Measurements from ENCODE around the gene CLIC1. TPM values are rescaled to one million over a fixed set of nuclear protein-coding genes. Genes with fewer than 3 reads are reported as not detected.

CLIC1 gene
- total and polyA plus RNA-seq, 11 donors: 68.0 to 392 (median 124) TPM

DNA sequence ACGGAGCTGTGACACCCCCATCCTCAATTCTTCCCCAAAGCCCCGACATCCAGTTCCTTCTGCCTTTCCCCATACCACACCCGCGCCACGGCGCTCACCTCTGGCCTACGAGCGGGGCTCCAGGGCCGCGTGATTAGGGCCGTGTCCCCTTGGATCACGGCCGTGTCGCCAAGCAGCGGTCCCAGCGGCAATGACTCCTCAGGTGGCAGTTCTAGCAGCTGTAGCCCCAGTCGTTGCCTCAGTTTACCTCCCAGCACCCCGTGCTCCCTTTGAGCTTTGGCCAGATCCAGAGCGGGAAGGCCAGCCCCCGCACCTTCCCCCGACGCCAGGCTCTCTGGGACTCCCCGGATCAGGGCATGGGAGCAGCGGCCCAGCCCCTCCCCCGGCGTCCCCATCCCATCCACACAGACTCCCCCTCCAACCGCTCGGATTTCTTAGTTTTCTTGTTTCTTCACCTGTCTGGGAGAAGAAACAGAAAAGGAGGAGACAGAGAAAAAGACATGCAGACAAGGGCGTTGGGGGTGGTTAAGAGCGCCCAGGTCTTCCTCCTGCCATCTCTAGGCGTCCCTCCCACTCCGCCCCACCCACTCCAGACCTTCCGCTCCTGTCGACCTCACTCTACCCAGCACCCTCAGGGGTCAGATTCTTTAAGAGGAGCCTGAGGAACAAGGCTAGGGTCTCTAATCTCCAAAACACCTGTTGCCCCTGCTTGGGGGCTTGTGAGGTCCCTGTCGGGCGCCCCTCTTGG lies 7.4 kb downstream of the CLIC1 start, which contains the start of gene DDAH2:
DDAH2 (minus strand) TSS at position 533 of the 748 bp plus-strand sequence; CDS start at position 395, 138 bp downstream.
- no peaks in the 10 kb centered on the region for H3K9me3 ChIP-seq
- intact Hi-C loops (cut with DNase I): loop anchor here in 7 of 10 donors (2.0 to 5.0 kb wide), 5 partner anchors 26 to 103 kb away; partner anchors contain the start of genes LY6G5C (in 3 of the 7), ABHD16A (in 2 of the 7) and SAPCD1 (in 1 of the 7)
- WGBS, 4 donors: 14 to 20% (median 17%) methylated on average over 35 to 36 of the region's 36 CpGs
- H3K36me3 ChIP-seq: peaks cover 3 to 70% (median 57%) of the 10 kb centered on the region in 9 donors
- peak within 1 kb of the TSS; percentile 70 to 99 (median 97) for H3K27ac ChIP-seq
- peak; percentile 26 to 47 (median 44) for ATAC-seq
- peak in 2 of 5 donors; percentile 44 to 49 for DNase-seq
- no peaks in the 10 kb centered on the region for H3K27me3 ChIP-seq
- no peak for TF ChIP-seq POLR2A (IDR thresholded peaks at IDR 0.05)
- TF ChIP-seq, protein P1, sequence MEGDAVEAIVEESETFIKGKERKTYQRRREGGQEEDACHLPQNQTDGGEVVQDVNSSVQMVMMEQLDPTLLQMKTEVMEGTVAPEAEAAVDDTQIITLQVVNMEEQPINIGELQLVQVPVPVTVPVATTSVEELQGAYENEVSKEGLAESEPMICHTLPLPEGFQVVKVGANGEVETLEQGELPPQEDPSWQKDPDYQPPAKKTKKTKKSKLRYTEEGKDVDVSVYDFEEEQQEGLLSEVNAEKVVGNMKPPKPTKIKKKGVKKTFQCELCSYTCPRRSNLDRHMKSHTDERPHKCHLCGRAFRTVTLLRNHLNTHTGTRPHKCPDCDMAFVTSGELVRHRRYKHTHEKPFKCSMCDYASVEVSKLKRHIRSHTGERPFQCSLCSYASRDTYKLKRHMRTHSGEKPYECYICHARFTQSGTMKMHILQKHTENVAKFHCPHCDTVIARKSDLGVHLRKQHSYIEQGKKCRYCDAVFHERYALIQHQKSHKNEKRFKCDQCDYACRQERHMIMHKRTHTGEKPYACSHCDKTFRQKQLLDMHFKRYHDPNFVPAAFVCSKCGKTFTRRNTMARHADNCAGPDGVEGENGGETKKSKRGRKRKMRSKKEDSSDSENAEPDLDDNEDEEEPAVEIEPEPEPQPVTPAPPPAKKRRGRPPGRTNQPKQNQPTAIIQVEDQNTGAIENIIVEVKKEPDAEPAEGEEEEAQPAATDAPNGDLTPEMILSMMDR (IDR thresholded peaks at IDR 0.05): peak in 5 of 12 donors; percentile 60 to 81 (median 65)
- peaks cover 0 to 78% (median 27%) of the 10 kb centered on the region in 12 donors for H3K4me1 ChIP-seq
- peak within 1 kb of the TSS; percentile 52 to 95 (median 76) for H3K4me3 ChIP-seq

DNA sequence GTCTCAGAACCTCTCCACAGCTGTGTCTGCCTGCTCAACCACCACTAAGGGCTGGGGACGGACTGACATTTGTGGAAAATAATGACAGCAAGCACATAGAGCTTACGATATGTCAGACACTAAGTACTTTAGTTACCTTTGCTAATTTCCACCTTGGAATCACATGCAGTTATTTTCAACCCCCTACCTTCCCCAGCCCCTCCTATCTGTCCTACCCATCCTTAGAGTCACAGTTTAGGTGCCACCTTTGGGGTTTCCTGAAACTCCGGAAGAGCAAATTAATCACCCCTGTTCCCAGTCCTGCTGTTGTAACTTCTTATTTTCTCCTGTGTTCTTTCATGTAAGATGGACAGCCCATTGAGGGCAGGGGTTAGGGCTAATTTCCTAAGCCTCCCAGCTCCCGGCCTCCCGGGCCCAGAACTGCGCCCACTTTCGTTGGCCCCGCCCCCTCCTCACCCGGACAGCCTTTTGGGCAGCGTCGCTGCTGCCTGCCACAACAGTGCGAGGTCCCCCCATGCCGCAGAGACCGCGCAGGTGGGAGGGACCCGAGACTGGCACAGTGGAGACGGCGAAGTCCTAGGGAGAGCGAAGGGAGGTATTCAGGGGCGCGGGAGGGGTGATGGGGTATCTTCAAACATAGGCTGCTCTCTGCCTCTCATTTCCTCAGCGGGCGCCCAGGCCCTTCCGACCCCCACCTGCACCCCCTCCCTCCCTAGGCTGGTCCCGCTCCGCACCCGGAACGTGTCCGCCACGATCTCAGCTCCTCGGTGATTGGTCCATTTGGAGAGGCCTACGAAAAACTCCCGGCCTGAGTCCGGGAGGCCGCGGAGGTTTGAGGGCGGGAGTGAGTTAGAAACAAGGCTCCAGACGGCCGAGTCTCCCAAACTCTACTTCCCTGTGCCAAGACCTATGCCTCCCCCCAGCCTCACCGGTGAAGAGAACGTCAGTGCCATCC lies 8.3 kb downstream of the CLIC1 start:
- peak overlapping the region in 11 of 12 donors; percentile 63 to 95 (median 77) for H3K4me3 ChIP-seq
- DNase-seq: peak in 1 of 5 donors; percentile 68
- peaks cover 3 to 60% (median 48%) of the 10 kb centered on the region in 9 donors for H3K36me3 ChIP-seq
- H3K27ac ChIP-seq: peak overlapping the region in 11 of 12 donors; percentile 37 to 99 (median 97)
- no peaks in the 10 kb centered on the region for H3K9me3 ChIP-seq
- intact Hi-C loops (cut with DNase I): loop anchor here in 7 of 10 donors (2.0 to 5.0 kb wide), 5 partner anchors 25 to 104 kb away; partner anchors contain the start of genes LY6G5C (in 3 of the 7), ABHD16A (in 2 of the 7) and SAPCD1 (in 1 of the 7)
- H3K27me3 ChIP-seq: no peaks in the 10 kb centered on the region
- peaks cover 0 to 69% (median 23%) of the 10 kb centered on the region in 12 donors for H3K4me1 ChIP-seq
- WGBS, 4 donors: 70 to 82% (median 73%) methylated on average over 39 to 41 of the region's 41 CpGs
- no peak for ATAC-seq
- TF ChIP-seq, protein P1 (IDR thresholded peaks at IDR 0.05): no peak

DNA sequence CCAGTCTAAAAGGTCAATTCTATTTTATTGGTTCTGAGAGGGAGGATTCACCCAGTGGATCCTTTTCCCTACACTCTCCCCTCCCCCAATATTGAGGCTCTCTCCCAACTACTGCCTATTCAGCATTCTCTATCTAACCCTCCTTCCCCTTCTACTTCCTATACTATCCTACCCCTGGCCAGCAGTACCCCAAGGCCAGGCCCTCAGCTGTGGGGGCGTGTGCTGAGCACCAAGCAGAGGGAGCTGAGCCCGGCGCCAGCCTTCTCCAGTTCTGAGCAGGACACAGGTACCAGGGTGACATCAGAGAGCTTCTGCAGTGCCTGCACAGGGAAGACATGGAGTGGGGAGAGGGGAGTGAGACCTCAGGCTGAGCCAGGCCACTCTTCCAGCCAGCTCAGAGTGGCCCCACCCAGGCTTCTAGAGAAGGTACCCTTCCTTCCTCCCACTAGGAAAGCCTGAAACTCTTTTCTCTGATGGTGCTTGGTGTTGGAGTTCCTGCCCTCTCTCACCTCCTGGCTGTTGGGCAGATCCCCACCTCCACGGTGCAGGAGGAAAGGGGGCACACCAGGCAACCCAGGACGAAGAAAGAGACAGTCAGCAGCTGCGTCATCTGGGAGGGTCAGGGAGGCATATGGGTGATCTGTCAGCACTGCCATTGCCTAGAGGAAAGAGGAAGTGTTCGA lies 9.2 kb downstream of the CLIC1 start:
- Histone ChIP-seq H3K27ac (peak overlapping the region in 8 of 12 donors; percentile 33 to 99 (median 97)), H3K9me3 (no peaks in the 10 kb centered on the region), H3K27me3 (no peaks in the 10 kb centered on the region), H3K4me3 (peak overlapping the region in 3 of 12 donors; percentile 67 to 79 (median 76)), H3K4me1 (peaks cover 0 to 61% (median 22%) of the 10 kb centered on the region in 12 donors), H3K36me3 (peaks cover 0 to 52% (median 39%) of the 10 kb centered on the region in 9 donors)
- no peak for TF ChIP-seq POLR2A (IDR thresholded peaks at IDR 0.05)
- ATAC-seq (peak in 1 of 4 donors; percentile 7), DNase-seq (peak in 4 of 5 donors; percentile 36 to 56 (median 47))
- intact Hi-C loops (cut with DNase I): loop anchor here in 6 of 10 donors (5.0 kb wide), 4 partner anchors 35 to 105 kb away; partner anchors contain the start of genes LY6G5C (in 3 of the 6) and SAPCD1 (in 1 of the 6)
- WGBS, 4 donors: 73 to 79% (median 75%) methylated on average over 7 of the region's 7 CpGs
